Dermis blood vessel endothelial cell (primary cell): ENCODE data around the gene CNTNAP2. TPM values are rescaled to one million over a fixed set of nuclear protein-coding genes. Genes with fewer than 3 reads are reported as not detected.
"Not testable (repeated sequence)": the region's sequence is repeated elsewhere in the genome, so short reads cannot be mapped to it uniquely, and the experiment has no call there.

Source experiments
- DNase-seq: peaks from one replicate; pipeline ENCODE4 v3.0.0; 2010
- total RNA-seq: library from RNA; depleted of rRNA; stranded (reverse); fragments of >200 nt; gene quantifications from 2 replicates; pipeline ENCODE4 v1.2.3, GENCODE V29; 2014

Gene CNTNAP2
- total RNA-seq, 1 donor from 2014 or later = not detected

GRCh38 chr7:146894927-146895326 is 778.3 kb downstream of the CNTNAP2 start:
- DNase-seq = no peak

GRCh38 chr7:146902266-146902665 is 785.7 kb downstream of the CNTNAP2 start:
- no peak for DNase-seq

- DNase-seq = no peak
Measured at GRCh38 chr7:146902728-146903127, 786.1 kb downstream of the CNTNAP2 start.

- not testable (repeated sequence) for DNase-seq
Measured at GRCh38 chr7:146905746-146906145, 789.1 kb downstream of the CNTNAP2 start.

GRCh38 chr7:146922782-146923181 is 806.2 kb downstream of the CNTNAP2 start:
- no peak for DNase-seq

- no peak for DNase-seq
Measured at GRCh38 chr7:146926841-146927240, 810.2 kb downstream of the CNTNAP2 start.

- DNase-seq = no peak
Measured at GRCh38 chr7:146937836-146938235, 821.2 kb downstream of the CNTNAP2 start.

GRCh38 chr7:146943483-146943882 is 826.9 kb downstream of the CNTNAP2 start:
- no peak for DNase-seq

- DNase-seq = no peak
Measured at GRCh38 chr7:146948703-146949102, 832.1 kb downstream of the CNTNAP2 start.

GRCh38 chr7:146956321-146956720 is 839.7 kb downstream of the CNTNAP2 start:
- DNase-seq = no peak

- DNase-seq = no peak
Measured at GRCh38 chr7:146956853-146957252, 840.3 kb downstream of the CNTNAP2 start.

GRCh38 chr7:146960773-146961391 is 844.3 kb downstream of the CNTNAP2 start:
- no peak for DNase-seq

- no peak for DNase-seq
Measured at GRCh38 chr7:146961617-146962016, 845.0 kb downstream of the CNTNAP2 start.

GRCh38 chr7:146966274-146966673 is 849.7 kb downstream of the CNTNAP2 start:
- DNase-seq = no peak

GRCh38 chr7:146982482-146982881 is 865.9 kb downstream of the CNTNAP2 start:
- DNase-seq = no peak

GRCh38 chr7:146991596-146991995 is 875.0 kb downstream of the CNTNAP2 start:
- DNase-seq = no peak

GRCh38 chr7:146993764-146994163 is 877.2 kb downstream of the CNTNAP2 start:
- DNase-seq = no peak

- DNase-seq = no peak
Measured at GRCh38 chr7:147008530-147008929, 891.9 kb downstream of the CNTNAP2 start.

GRCh38 chr7:147012666-147013065 is 896.1 kb downstream of the CNTNAP2 start:
- no peak for DNase-seq

GRCh38 chr7:147013825-147014224 is 897.2 kb downstream of the CNTNAP2 start:
- no peak for DNase-seq

GRCh38 chr7:147014286-147014955 is 897.8 kb downstream of the CNTNAP2 start:
- DNase-seq = no peak

- DNase-seq = no peak
Measured at GRCh38 chr7:147015999-147016398, 899.4 kb downstream of the CNTNAP2 start.

- DNase-seq = no peak
Measured at GRCh38 chr7:147022056-147022455, 905.5 kb downstream of the CNTNAP2 start.

GRCh38 chr7:147023440-147023839 is 906.8 kb downstream of the CNTNAP2 start:
- DNase-seq = no peak

GRCh38 chr7:147029953-147030352 is 913.4 kb downstream of the CNTNAP2 start:
- no peak for DNase-seq
